ENCODE results near the gene SLC31A2.
"Not testable (repeated sequence)": the region's sequence is repeated elsewhere in the genome, so short reads cannot be mapped to it uniquely, and the experiment has no call there.

The SLC31A2 gene, protein sequence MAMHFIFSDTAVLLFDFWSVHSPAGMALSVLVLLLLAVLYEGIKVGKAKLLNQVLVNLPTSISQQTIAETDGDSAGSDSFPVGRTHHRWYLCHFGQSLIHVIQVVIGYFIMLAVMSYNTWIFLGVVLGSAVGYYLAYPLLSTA

DNA sequence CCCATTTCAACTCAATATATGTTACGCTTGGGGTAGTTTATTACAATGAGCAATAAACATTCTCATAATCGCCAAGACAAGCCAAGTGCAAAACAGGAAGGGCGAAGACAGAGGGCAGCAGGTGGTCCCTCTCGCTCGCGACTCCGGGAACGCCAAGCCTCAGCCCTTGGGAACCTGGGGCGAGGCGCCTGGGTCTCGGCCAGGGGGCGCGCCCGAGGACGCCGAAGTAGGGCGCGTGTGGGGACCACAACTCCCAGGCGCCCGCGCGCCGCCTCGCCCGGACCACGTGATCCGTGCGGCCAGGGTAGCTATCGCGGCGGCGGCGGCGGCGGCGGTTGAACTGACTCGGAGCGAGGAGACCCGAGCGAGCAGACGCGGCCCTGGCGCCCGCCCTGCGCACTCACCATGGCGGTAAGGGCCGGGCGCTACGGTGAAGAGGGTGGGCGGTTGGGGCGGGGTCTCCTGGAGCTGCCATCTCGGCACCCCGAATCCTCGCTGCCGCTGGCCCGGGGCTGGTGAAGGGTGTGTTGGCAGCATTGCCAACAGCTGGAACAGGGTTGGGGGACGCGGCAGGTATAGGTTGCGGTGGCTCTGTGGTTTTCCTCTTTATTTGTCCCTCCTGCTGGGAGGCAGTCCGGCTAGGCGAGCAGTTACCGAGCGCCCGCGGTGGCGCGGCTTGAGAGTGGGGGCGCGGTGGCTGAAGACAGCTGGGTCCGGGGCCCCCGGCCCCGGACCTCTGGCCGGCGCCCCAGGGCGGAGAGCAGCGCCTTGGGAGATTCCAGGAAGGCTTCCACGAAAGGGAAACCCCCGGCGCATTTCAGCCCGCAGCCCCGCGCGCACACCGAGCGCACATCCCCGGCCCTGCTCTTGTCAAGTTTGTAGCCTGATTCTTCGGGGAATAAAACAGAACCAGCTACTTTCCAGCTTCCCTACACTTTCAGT is at the start of gene SLC31A2:
SLC31A2 (plus strand) TSS at position 338 of the 942 bp plus-strand sequence; CDS start at position 406, 68 bp downstream.
- DNase-seq, result peak; percentile 93

DNA sequence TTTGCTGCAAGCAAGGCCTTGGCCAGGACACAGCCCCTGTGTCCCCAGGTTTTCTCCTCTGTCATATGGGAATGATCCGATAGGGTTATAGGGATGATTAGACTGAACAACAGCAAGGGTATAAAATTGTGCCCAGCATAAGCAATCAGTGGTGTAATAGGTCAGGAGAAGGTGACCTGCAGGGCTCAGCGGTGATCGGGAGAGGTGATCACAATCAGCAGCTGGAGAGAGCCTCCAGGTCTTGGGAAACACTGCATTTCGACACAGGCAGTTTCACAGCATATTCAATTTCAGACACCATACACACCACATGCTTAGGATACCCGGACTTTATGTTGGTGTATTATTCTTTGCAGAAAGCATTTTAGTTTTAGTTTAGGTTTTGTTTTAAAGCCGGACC is 45.5 kb upstream of the SLC31A2 start:
- not testable (repeated sequence) for DNase-seq

DNA sequence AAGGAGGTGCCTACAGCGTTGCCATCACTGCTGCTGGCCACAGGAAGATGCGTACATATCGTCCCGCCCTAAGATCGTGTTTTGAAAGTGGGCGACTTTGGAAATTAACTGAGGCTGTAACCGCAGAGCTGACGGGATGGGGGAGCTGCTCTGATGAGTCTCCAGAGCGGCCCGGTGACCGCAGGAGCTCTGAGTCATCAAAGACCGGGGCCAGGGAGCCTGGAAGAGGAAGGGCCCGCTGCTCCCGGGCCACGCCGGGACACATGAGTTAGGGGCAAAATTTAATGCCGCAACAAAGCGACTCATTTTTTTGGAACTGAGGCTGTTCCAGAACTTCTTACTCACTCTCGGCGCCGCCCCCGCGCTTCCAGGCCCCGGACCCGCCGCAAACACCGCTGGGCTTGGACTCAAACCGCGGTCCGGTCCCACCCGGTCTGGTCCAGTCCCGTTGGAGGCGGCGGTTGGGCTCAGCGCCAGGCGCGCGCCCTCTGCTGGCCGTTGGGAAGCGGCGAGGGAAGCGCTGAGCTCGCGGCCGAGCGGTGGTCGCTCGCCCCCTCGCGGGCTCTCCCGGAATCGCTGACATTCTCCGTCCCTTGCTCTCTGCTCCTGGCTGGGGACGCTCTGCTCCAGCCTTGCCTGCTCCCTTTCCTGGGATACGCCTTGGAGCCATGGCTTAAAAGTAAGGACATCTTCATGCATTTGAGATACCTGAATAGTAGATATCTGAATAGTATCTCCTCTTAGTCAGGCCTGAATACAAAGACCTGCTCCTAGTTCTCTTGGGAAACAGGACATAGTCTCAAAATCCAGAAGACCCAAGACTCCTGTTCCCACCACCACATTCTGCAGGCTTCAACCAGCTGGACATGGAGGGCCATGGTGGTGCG is 39.5 kb upstream of the SLC31A2 start:
- not testable (repeated sequence) for DNase-seq

DNA sequence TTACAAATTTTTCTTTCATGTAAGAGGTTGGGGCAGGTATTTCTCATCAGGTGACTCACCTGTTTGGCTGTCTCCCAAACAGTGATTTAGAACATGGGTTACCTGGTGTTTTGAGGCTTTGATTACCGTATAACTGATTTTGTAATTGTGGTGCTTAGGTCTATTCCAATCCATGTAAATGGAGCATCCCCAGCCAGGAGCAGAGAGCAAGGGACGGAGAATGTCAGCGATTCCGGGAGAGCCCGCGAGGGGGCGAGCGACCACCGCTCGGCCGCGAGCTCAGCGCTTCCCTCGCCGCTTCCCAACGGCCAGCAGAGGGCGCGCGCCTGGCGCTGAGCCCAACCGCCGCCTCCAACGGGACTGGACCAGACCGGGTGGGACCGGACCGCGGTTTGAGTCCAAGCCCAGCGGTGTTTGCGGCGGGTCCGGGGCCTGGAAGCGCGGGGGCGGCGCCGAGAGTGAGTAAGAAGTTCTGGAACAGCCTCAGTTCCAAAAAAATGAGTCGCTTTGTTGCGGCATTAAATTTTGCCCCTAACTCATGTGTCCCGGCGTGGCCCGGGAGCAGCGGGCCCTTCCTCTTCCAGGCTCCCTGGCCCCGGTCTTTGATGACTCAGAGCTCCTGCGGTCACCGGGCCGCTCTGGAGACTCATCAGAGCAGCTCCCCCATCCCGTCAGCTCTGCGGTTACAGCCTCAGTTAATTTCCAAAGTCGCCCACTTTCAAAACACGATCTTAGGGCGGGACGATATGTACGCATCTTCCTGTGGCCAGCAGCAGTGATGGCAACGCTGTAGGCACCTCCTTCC is 37.9 kb upstream of the SLC31A2 start:
- DNase-seq, result peak; percentile 17

DNA sequence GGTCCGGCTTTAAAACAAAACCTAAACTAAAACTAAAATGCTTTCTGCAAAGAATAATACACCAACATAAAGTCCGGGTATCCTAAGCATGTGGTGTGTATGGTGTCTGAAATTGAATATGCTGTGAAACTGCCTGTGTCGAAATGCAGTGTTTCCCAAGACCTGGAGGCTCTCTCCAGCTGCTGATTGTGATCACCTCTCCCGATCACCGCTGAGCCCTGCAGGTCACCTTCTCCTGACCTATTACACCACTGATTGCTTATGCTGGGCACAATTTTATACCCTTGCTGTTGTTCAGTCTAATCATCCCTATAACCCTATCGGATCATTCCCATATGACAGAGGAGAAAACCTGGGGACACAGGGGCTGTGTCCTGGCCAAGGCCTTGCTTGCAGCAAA is 32.0 kb upstream of the SLC31A2 start:
- DNase-seq, result not testable (repeated sequence)

DNA sequence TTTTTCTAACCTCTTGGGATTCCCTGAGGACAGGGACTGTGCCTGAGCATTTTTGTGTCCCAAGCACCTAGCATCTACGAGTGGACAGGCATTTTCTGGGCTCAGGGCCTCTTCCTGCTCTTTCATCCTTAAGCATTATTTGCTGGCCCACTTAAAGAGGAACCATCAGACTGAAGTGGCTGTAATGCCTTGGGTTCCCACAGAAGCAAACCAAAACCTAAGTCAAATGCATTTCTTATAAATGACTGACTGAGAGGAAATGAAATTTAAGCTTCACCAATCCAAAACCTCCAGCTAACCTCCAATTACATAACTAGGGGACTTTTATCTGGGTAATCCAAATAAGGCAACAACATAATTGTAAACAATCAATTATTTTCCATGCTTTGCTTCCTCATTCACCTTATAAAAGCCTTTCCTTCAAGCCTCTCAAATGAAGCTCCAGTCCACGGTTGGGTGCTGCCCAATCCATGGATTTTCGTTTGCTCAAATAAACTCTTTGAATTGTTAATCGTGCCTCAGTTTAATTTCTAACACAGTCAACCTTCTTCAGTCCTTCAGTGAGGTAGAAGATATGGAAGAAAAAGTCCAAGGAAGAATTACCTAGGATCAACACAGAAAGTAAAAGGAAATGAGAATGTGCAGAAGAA is 25.3 kb upstream of the SLC31A2 start:
- DNase-seq, result peak; percentile 93

DNA sequence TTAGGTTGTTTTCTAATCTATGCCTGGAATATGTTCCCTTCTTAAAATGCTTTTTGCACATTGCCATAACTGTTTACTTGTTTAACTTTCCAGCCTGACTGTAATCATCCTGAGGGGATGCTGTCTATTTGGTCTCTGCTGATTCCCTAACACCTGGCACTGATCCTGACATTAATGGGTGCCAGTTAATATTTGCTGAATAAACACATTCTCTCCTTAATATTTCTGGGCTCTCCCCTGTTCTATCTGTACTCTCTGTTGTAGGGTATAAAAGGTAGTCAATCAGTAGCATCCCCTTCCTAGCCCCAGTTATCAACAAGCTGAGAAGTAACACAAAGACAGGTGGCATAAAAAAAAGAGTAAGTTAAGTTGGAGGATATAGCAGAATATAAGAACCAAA is 21.3 kb upstream of the SLC31A2 start:
- DNase-seq, result no peak

DNA sequence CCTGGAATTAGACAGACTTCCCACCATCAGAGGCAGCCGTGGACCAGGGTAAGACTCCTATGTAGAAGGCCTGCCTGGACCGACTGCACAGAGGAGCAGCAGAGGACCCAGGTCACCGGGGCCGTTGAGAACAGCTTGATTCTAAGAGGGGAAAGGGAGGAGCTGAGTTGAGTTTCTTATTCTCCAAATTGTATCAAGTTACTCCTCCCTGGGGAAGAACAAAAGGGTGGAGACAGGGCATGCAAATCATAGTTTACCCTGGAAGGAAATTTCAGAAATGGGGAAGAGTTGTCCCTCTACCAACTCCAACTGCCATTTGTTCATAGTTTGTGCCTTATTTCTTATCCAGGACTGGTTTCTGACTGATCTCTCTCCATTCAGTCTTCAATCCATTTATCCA is 20.9 kb upstream of the SLC31A2 start:
- DNase-seq, result peak; percentile 78

DNA sequence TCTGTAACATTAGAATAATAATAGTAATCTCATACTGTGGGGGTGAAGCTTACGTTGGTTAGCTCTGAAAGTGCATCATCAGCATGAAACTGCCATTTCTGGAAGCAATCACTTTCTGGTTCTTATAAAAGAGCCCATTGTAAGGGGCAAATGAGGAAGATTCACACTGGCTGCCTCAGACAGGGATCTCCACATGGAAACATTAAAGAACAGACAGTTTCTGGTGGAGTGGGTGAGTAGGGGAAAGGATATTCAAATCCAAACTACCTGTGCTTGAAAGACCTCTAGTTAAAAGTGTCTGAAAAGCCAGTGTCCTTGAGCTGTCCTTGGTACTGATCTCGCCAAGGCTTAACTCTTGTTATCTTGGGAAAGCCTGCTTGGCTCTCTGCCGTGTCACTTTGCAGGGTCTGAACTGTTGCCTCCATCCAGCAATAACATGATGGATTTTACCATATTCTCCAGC is 19.1 kb upstream of the SLC31A2 start:
- peak; percentile 44 for DNase-seq

DNA sequence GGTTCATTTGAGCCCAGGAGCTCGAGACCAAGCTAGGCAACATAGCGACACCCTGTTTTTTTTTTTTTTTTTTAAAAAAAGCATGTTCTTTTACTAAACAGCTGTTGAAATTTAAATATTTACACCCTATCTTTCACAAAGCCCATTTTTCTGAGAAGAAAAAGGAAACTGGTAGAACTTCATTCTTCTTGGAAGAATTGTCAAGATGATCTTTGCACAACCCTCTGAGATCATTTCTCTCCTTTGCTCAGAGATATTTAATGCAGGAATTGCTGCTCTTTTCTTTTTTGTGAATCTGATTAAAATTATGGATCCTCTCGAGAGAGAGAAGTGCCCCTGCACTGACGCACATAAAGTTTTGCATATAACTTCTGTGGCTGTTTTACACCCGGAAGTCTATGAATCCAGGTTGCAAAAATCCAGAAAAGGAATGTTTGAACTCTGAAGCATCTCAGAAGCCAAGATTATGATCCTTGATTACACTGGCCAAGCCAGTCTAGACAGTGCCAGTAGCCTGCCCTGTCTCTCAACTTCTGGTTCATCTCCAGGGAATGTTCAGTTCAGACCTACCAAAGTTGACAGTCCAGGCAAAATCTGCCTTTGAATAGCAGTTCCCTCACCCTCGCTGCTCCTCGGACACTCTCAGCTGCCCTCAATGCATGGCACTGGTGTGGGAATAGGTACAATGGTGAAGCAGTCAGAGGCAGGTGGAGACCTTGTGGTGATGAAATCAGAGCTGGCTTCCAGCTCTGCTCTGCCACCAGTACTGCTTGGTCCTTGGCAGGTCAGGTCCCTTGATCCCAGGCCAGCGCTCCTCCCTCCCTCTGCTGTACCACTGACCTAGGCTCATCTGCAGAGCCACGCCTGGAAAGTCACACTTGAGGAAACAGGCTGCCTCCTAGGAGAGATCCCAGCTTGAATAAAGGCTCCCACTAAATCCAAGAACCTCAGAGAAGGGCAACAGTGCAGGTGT is 13.3 kb upstream of the SLC31A2 start:
- no peak for DNase-seq

DNA sequence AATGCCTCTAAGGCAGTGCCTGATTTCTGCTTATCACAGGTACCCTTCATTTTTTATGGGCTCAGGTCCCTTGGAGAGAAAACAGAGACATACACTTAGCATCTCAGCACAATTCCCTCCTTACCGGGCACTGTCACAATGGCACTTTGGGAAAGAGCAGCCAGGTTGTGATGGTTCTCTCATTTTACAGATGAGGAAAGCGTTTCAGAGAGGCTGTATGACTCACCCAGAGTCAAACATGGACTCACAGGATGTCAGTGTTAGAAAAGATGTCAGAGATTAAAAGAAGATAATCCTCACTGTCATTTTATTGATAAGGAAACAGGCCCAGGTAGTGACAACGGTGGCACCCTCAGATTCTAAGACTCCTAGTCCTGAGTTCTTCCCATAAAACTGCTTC is 12.0 kb upstream of the SLC31A2 start:
- DNase-seq, result no peak

DNA sequence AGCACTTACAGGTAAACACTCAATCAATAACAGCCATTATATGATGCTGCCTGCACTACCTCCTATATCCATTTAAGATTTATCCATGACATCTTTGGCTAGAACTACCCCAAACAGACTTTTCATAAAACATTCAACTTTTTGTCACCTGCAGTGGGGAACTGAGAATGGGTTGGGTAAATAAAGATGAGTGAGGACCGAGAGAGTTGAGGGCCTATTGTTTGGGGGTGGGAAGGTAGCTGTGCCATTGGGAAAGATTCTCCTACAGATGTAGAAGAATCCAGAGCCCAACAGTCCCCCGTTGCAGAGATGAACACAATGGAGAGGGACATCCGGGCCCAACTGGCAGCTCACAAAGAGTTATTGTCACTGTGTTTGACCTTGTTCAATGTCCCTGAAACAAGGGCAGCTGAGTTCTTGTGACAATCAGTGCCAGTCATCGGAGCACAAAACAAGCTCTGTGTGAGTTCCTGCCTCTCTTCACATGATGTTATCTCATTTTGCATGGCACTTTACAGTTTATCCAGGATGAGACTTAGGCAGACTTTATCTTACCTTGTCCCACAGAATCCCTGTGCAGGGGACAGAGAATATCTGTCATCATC is 11.5 kb upstream of the SLC31A2 start:
- DNase-seq, result no peak

DNA sequence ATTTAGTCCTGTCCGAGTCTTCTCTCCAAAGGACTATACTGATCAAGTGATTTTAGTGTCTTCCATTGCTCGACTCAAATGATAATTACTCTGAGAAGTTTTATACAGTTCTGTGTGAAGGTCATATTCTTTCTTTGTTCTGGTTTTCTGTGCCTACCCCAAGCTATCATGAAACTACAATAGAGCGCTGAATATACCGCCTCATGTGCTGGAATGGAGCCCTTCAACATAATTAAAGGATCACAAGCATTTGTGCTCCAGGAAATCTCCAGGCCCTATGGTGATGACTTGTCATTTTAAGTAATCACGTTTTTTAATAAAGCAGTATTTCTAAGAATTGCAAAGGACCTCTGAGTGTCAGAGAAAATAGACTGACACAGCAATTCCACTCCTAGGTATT is 10.9 kb upstream of the SLC31A2 start:
- no peak for DNase-seq

DNA sequence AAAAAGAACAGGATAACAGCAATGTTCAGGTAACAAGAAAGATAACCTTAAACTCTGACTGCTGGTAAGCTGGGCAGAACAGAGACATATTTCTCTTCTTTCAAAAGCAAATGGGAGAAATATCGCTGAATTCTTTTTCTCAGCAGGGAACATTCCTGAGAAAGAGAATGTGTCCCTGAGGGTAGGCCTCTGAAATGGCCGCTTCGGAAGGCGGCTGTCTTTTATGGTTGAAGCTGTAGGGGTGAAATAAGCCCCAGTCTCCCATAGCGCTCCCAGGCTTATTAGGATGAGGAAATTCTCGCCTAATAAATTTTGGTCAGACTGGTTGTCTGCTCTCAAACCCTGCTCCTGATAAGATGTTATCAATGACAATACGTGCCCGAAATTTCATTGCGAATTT is 9.9 kb upstream of the SLC31A2 start:
- not testable (repeated sequence) for DNase-seq

DNA sequence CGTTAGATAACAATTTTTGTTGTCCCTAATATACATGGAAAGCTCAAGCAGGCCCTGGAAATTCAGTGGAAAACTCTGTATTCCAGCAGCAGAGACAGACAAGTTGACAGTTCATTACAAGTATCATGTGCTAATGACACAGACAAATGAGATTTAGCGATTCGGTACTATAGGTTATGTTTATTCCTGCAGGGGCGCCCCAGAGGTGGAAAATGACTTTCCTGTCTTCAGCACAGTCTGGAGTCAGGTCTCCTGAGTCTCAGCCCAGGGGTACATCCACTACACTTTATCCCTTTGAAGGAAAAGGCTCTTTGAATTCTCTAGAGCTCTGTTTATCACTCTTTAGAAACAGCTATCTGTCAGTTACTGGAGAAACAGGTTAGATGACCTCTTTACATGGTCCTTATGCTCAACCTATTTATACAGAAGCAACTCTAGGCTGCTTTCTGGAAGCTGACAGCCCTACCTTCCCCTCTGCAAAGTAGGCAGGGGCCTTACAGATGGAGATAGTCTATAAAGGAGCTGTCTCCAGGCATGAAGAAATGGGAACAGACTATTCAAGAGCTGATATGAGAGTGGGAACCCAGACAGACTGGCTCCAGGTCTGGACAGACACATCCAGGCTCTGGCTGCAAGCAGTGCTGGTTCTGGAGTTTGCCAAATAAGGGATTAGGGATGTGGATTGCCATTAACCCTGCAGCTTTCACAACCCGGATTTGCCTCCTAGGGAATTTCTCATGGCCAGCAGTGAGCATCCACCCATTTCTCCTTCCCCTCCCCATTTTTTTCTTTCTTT is 7.2 kb upstream of the SLC31A2 start:
- no peak for DNase-seq

DNA sequence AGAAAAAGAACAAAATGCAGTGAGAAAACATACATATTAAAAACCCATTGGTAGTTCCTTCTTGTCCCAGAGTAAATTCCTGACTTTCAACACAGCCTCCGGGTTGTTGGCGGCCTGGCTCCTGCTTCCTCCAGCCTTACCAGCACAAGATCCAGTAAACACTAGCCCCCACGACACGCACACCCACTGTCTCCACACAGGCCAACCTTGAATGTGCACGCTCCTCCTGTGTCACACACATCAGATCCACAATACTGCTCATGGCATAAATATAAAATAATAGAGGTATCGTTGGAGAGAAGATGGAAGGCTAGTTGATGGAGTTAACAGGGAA is 2.5 kb upstream of the SLC31A2 start:
- DNase-seq, result no peak

DNA sequence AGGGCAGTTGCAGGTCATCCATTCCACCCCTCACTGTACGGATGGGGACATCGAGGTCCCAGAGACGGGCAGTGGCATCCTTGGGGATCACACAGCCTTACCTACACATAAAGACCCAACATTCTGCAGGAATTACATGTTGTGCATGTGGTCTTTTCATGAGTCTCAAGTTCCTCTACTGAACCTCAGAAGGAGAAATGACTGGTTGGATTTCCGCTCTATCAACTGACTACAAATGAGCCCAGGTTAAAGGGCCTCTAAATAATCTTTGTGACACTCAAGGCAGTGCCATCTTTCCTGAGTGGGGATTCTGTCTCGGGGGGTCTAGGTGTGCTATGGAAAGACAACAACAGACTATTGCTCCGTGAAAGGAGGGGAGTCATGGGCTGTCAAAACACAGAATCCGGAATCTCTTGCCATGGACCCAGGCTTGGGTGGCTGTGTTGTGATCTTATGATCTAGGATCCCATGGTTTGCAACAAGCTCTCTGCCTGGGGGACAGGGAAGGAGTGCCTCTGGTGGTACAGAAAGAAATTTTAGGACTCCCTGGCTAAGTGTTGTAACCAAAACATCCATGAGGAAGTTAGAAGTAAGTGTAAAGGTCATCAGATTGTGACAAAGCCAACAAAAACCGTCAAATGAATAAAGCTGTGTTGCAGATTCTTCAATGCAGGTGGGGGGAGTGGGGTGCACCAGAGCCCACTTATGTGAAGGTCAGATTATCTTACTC is 1.9 kb upstream of the SLC31A2 start:
- DNase-seq, result peak; percentile 62

DNA sequence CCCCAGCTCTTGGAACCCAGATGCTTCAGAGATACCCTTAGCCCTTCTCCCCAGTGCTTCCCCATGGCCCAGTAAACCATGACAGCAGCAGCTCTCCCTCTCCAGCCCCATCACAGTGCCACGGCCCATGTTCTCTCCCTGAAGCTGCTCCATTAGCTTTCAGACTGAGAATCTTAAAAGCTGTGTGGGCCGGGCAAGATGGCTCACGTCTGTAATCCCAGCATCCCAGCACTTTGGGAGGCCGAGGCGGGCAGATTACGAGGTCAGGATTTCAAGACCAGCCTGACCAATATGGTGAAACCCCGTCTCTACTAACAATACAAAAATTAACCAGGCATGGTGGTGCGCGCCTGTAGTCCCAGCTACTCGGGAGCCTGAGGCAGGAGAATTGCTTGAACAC is 1.2 kb upstream of the SLC31A2 start:
- DNase-seq, result not testable (repeated sequence)

Measured in suppressor macrophage treated with lipopolysaccharide for 4 hours (primary cell).